Cardiac muscle cell (in vitro differentiated cells and primary cell): ENCODE results near the gene AURKAIP1. TPM values are rescaled to one million over a fixed set of nuclear protein-coding genes. Genes with fewer than 3 reads are reported as not detected.

Source experiments
- DNase-seq, 2 donors: peaks; one replicate each; pipeline versions ENCODE4 v3.0.0 to v3.0.0-alpha.2; 2010 to 2017; ENCODE audit warnings: low read depth in 1 of 2, low spot score in 1 of 2
- H3K27ac ChIP-seq: fragments of 200-600 bp; sonication (generic); 2 replicates; pipeline ENCODE4 v1.5.1; 2016
- H3K27me3 ChIP-seq: fragments of 200-600 bp; sonication (generic); 2 replicates; pipeline ENCODE4 v1.6.0; 2016; ENCODE audit warnings: control low read depth
- H3K36me3 ChIP-seq: fragments of 200-600 bp; sonication (generic); 2 replicates; pipeline ENCODE4 v1.5.1; 2016; ENCODE audit warnings: control low read depth
- H3K4me1 ChIP-seq: fragments of 200-600 bp; sonication (generic); 2 replicates; pipeline ENCODE4 v1.8.1; 2017; ENCODE audit warnings: low read depth, mild to moderate bottlenecking, mixed run types
- H3K4me3 ChIP-seq: fragments of 200-600 bp; sonication (generic); 2 replicates; pipeline ENCODE4 v1.5.1; 2016; ENCODE audit warnings: mild to moderate bottlenecking
- H3K9me3 ChIP-seq: fragments of 200-600 bp; sonication (generic); 2 replicates; pipeline ENCODE4 v1.5.1; 2017; ENCODE audit warnings: low read depth, mild to moderate bottlenecking, control low read depth
- polyA plus RNA-seq: library from polyadenylated mRNA; unstranded; fragments of >200 nt; fragmentation: Nextera tagmentation; extraction: Ambion mirVana; gene quantifications from 2 replicates; pipeline ENCODE4 v1.2.1, GENCODE V29; 2016
- total RNA-seq: library from RNA; depleted of rRNA; stranded (reverse); fragments of >200 nt; gene quantifications from 2 replicates; pipeline ENCODE4 v1.2.3, GENCODE V29; 2016
- TF ChIP-seq, protein P1 (sequence below): IDR thresholded peaks from 2 replicates; pipeline ENCODE4 v1.5.1; 2012; ENCODE audit warnings: low read depth, mild to moderate bottlenecking, low read length

The AURKAIP1 gene
- total and polyA plus RNA-seq, 2 experiments from 2014 or later, result 235 to 305 TPM

DNA sequence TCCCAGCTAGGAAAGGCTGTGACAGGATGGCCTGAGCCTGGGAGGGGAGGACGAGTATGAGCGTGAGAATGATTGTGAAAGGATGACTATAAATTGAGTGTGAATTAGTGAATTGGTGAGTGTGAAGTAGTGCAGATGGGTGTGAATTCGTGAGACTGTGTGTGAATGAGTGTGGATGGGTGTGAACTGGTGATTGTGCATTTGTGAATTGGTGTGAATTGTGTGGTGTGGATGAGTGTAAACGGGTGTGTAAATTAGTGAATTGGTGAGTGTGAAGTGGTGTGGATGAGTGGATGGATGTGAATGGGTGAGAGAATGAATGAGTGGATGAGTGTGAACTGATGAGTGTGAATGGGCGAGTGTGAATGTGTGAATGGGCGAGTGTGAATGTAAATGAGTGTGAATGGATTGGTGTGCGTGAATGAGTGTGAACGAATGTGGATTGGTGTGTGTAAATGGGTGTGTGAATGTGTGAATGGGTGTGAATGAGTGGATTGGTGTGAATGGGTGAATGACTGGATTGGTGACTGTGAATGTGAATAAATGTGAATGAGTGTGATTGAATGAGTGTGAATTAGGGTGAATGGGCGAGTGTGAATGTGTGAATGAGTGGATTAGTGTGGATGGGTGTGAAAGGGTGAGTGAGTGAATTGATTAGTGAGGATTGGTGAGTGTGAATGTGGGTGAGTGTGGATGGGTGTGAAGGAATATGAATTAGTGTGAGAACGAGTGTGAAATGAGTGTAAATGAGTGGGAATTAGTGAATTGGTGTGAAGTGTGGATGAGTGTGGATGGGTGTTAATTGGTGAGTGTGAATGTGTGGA, 8.9 kb downstream of the AURKAIP1 start:
- H3K36me3 ChIP-seq, result no peaks in the 10 kb centered on the region

DNA sequence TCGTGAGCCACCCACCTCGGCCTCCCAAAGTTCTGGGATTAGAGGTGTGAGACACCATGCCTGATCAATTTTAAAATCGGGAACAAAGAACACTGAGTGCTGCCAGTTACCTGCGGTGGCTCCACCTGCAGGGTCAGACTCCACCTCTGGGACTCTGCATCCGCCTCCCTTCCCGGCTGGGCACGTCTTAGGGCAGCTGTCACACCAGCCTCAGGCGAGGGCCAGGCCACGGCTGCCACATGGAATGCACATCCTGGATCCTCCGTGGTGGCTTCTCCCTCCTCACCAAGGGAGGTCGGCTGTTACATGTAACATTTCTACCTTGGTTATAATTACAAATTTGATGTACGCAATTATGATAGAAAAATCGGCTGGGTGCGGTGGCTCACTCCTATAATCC, 10.7 kb downstream of the AURKAIP1 start:
- DNase-seq, result no peak
- Histone ChIP-seq H3K27me3 (no peaks in the 10 kb centered on the region), H3K9me3 (no peaks in the 10 kb centered on the region), H3K4me3 (no peak overlapping the region), H3K4me1 (peaks cover 19% of the 10 kb centered on the region), H3K36me3 (no peaks in the 10 kb centered on the region), H3K27ac (no peak overlapping the region)
- TF ChIP-seq, protein P1, sequence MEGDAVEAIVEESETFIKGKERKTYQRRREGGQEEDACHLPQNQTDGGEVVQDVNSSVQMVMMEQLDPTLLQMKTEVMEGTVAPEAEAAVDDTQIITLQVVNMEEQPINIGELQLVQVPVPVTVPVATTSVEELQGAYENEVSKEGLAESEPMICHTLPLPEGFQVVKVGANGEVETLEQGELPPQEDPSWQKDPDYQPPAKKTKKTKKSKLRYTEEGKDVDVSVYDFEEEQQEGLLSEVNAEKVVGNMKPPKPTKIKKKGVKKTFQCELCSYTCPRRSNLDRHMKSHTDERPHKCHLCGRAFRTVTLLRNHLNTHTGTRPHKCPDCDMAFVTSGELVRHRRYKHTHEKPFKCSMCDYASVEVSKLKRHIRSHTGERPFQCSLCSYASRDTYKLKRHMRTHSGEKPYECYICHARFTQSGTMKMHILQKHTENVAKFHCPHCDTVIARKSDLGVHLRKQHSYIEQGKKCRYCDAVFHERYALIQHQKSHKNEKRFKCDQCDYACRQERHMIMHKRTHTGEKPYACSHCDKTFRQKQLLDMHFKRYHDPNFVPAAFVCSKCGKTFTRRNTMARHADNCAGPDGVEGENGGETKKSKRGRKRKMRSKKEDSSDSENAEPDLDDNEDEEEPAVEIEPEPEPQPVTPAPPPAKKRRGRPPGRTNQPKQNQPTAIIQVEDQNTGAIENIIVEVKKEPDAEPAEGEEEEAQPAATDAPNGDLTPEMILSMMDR, result no peak

More for the DNA sequence above, 8.9 kb downstream of the AURKAIP1 start:
- no peak for DNase-seq
- TF ChIP-seq, protein P1, result no peak
- peaks cover 4% of the 10 kb centered on the region for H3K4me1 ChIP-seq
- no peaks in the 10 kb centered on the region for H3K27me3 ChIP-seq
- no peak overlapping the region for H3K27ac ChIP-seq
- H3K9me3 ChIP-seq, result no peaks in the 10 kb centered on the region
- no peak overlapping the region for H3K4me3 ChIP-seq

DNA sequence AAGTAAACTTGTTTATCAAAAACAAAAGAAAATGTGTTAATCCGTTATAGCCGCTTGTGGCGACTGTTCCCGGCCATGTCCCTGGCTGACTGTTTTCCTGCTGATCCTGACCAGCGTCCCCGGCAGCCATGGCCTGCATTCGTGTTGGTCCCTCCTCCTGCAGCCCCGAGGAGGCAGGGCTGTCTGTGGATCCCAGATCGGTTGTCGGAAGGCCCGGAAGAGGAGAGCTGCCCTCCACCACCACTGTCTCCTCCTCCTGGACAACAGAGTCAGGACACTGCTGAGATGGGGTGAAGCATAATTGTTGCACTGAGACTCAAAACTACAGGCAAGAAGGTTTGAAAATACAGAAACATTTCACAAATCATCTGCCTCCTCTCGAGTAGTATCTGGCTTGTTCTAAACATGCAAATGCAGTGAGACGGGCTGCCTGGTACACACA, 13.0 kb downstream of the AURKAIP1 start:
- TF ChIP-seq, protein P1, result peak; percentile 20
- H3K27me3 ChIP-seq, result no peaks in the 10 kb centered on the region
- H3K9me3 ChIP-seq, result no peaks in the 10 kb centered on the region
- H3K27ac ChIP-seq, result peak overlapping the region; percentile 92
- no peaks in the 10 kb centered on the region for H3K36me3 ChIP-seq
- no peak overlapping the region for H3K4me3 ChIP-seq
- peak; percentile 50 to 86 for DNase-seq
- peaks cover 36% of the 10 kb centered on the region for H3K4me1 ChIP-seq

DNA sequence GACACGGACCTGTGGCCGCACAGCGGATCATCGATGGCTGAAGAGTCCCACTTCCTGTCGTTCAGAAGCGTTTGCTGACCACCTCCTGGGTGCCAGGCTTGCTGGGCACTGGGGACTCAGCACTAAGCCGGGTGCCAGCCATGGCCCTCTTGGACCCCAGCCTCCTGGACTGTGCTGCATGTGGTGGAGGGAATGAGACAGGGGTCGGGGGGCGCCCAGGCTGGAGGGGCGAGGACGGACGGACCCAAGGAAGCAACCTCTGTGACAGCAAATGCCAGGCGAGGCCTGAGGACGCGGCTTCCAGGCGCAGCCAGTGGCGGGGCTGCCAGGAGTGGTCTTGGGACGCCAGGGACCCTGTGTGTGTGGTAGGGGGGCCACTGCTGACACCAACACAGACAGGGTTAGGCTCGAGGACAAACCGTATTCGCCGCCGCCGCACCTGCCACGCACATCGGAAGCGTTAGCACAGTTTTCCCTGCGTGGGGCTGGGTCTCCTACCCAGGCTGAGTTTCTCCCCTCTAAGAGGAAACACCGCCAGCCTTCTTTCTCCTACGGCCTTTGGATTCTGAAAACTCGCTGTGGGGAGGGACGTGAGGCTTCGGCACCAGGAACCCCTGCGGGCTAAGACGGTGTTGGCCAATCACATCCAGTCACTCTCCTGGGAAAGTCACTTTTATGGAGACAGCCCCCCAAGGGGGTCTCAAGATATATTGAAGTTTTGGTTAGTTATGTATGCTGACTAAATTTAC, 13.6 kb downstream of the AURKAIP1 start:
- no peak overlapping the region for H3K4me3 ChIP-seq
- H3K4me1 ChIP-seq, result peaks cover 39% of the 10 kb centered on the region
- H3K27me3 ChIP-seq, result no peaks in the 10 kb centered on the region
- peak overlapping the region; percentile 92 for H3K27ac ChIP-seq
- no peaks in the 10 kb centered on the region for H3K36me3 ChIP-seq
- no peaks in the 10 kb centered on the region for H3K9me3 ChIP-seq
- TF ChIP-seq, protein P1, result no peak
- DNase-seq, result no peak

DNA sequence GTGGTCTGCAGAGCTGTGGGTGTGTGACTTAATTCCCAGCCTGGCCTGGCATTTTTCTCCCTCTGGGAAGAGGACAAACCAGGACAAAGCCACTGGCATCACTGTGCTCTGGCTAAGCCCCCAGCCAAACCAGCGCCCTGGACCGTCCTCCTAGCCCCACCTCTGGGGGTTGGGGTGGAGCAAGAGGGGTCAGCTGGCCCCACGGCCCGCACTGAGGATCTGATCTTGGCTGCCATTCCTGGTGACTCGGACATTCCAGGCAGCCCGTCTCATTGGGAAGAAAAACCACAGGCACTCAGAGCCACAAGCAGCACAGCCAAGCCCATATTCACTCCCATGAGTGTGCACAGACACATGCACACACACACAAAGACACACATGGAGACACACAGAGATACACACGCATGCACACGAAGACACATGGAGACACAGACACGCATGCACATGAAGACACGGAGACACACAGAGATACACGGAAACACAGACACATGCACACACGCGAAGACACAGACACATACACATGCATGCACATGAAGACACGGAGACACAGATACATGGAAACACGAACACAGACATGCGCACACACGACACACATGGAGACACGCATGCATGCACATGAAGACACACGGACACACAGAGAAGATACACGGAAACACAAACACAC, 14.4 kb downstream of the AURKAIP1 start:
- H3K4me3 ChIP-seq, result no peak overlapping the region
- TF ChIP-seq, protein P1, result no peak
- peaks cover 39% of the 10 kb centered on the region for H3K4me1 ChIP-seq
- H3K27ac ChIP-seq, result peak overlapping the region; percentile 92
- H3K27me3 ChIP-seq, result no peaks in the 10 kb centered on the region
- H3K9me3 ChIP-seq, result no peaks in the 10 kb centered on the region
- peak; percentile 67 to 94 for DNase-seq
- H3K36me3 ChIP-seq, result no peaks in the 10 kb centered on the region
